ENCODE data around the gene NIPAL1. TPM values are rescaled to one million over a fixed set of nuclear protein-coding genes. Genes with fewer than 3 reads are reported as not detected.

The NIPAL1 gene
- total RNA-seq, 1 experiment from 2014 or later, result 7.1 TPM

GRCh38 chr4:48035952-48036351 is 19.4 kb downstream of the NIPAL1 start:
- POLR2A ChIA-PET, result no interaction called here
- CTCF ChIA-PET, result interaction anchor here (0.5 kb wide), 1 partner anchor 909 kb away, joined by 3 read pairs; no protein-coding TSS in a partner anchor
- Mint-ChIP-seq H3K36me3 (no peaks in the 10 kb centered on the region; the same call in 1 of the 2 replicates), H3K4me1 (no peaks in the 10 kb centered on the region), H3K4me3 (no peak overlapping the region), H3K27ac (no peak overlapping the region), H3K9me3 (no peaks in the 10 kb centered on the region), H3K27me3 (ENCODE audit: low read depth) (no peaks in the 10 kb centered on the region)
- no peak for DNase-seq (ENCODE audit: low spot score)
- TF ChIP-seq ZNF416 (CRISPR knock-in tag; IDR thresholded peaks at IDR 0.05) (no peak), STAT6 (CRISPR knock-in tag; conservative IDR thresholded peaks at IDR 0.05; ENCODE audit: low read depth) (no peak)
- no peak for ATAC-seq

- Mint-ChIP-seq H3K27ac (no peak overlapping the region), H3K36me3 (no peaks in the 10 kb centered on the region; the same call in 1 of the 2 replicates), H3K4me1 (no peaks in the 10 kb centered on the region), H3K4me3 (no peak overlapping the region), H3K27me3 (ENCODE audit: low read depth) (no peaks in the 10 kb centered on the region), H3K9me3 (no peaks in the 10 kb centered on the region)
- ChIA-PET CTCF (no interaction called here), POLR2A (no interaction called here)
- DNase-seq (ENCODE audit: low spot score) (no peak), ATAC-seq (no peak)
- no peak for TF ChIP-seq NFYB (CRISPR knock-in tag; conservative IDR thresholded peaks at IDR 0.05; ENCODE audit: low read depth)
- no peak for TF ChIP-seq JAZF1 (CRISPR knock-in tag; IDR thresholded peaks at IDR 0.05)
- no peak for TF ChIP-seq GRHL2 (CRISPR knock-in tag; IDR thresholded peaks at IDR 0.05; ENCODE audit: insufficient replicate concordance, severe bottlenecking)
- no peak for TF ChIP-seq FOXK1 (CRISPR knock-in tag; IDR thresholded peaks at IDR 0.05)
- TF ChIP-seq ZNF671 (CRISPR knock-in tag; IDR thresholded peaks at IDR 0.05), result no peak
- no peak for TF ChIP-seq TEAD1 (CRISPR knock-in tag; IDR thresholded peaks at IDR 0.05)
- TF ChIP-seq EMX1 (CRISPR knock-in tag; IDR thresholded peaks at IDR 0.05), result no peak
- TF ChIP-seq IRF2 (CRISPR knock-in tag; IDR thresholded peaks at IDR 0.05; ENCODE audit: borderline replicate concordance, low read depth), result no peak
- no peak for TF ChIP-seq ZBTB43 (CRISPR knock-in tag; IDR thresholded peaks at IDR 0.05)
Observed at GRCh38 chr4:48037117-48037462, 20.5 kb downstream of the NIPAL1 start.

GRCh38 chr4:48038666-48039065 is 22.1 kb downstream of the NIPAL1 start:
- TF ChIP-seq PRDM15 (CRISPR knock-in tag; IDR thresholded peaks at IDR 0.05), result no peak
- no peaks in the 10 kb centered on the region; the same call in 1 of the 2 replicates for H3K36me3 Mint-ChIP-seq
- no peaks in the 10 kb centered on the region for H3K27me3 Mint-ChIP-seq (ENCODE audit: low read depth)

GRCh38 chr4:48039561-48039960 is 23.0 kb downstream of the NIPAL1 start:
- no peak overlapping the region for H3K27ac Mint-ChIP-seq
- no peaks in the 10 kb centered on the region; the same call in 1 of the 2 replicates for H3K36me3 Mint-ChIP-seq
- H3K9me3 Mint-ChIP-seq, result no peaks in the 10 kb centered on the region
- ChIA-PET POLR2A (no interaction called here), CTCF (no interaction called here)
- no peak overlapping the region for H3K4me3 Mint-ChIP-seq
- peaks cover 6% of the 10 kb centered on the region for H3K4me1 Mint-ChIP-seq
- TF ChIP-seq ZMAT4 (CRISPR knock-in tag; IDR thresholded peaks at IDR 0.05) (no peak), TEAD4 (CRISPR knock-in tag; IDR thresholded peaks at IDR 0.05) (no peak), IRF2 (CRISPR knock-in tag; IDR thresholded peaks at IDR 0.05; ENCODE audit: borderline replicate concordance, low read depth) (no peak), MLX (CRISPR knock-in tag; IDR thresholded peaks at IDR 0.05) (no peak), GABPB1 (CRISPR knock-in tag; IDR thresholded peaks at IDR 0.05) (no peak), TEAD1 (CRISPR knock-in tag; IDR thresholded peaks at IDR 0.05) (no peak), NFE2L1 (CRISPR knock-in tag; IDR thresholded peaks at IDR 0.05) (no peak), NR2C2 (CRISPR knock-in tag; IDR thresholded peaks at IDR 0.05) (no peak), MYBL2 (CRISPR knock-in tag; IDR thresholded peaks at IDR 0.05) (no peak)
- ATAC-seq, result no peak
- H3K27me3 Mint-ChIP-seq (ENCODE audit: low read depth), result no peaks in the 10 kb centered on the region
- no peak for DNase-seq (ENCODE audit: low spot score)

More at GRCh38 chr4:48038666-48039065, 22.1 kb downstream of the NIPAL1 start:
- POLR2A ChIA-PET, result no interaction called here
- ATAC-seq (no peak), DNase-seq (ENCODE audit: low spot score) (no peak)
- no peaks in the 10 kb centered on the region for H3K9me3 Mint-ChIP-seq
- H3K27ac Mint-ChIP-seq, result no peak overlapping the region
- CTCF ChIA-PET, result no interaction called here
- no peak overlapping the region for H3K4me3 Mint-ChIP-seq
- H3K4me1 Mint-ChIP-seq, result peaks cover 6% of the 10 kb centered on the region
